Measurements from ENCODE around the gene DNAH9. TPM values are rescaled to one million over a fixed set of nuclear protein-coding genes. Genes with fewer than 3 reads are reported as not detected.

DNAH9 gene
- total RNA-seq, 4 donors from 2014 or later, result 0.98 to 1.9 (median 1.5) TPM

- WGBS, 2 donors, result 80 to 81% methylated on average over 5 of the region's 5 CpGs
- H3K4me1 ChIP-seq, result no peaks in the 10 kb centered on the region
- H3K27me3 ChIP-seq, result no peaks in the 10 kb centered on the region
- no peaks in the 10 kb centered on the region for H3K36me3 ChIP-seq
- DNase-seq (ENCODE audit: low spot score in 2 of 2), result no peak
- H3K4me3 ChIP-seq, result no peak overlapping the region
- H3K27ac ChIP-seq, result no peak overlapping the region
- H3K9me3 ChIP-seq, result no peaks in the 10 kb centered on the region
- TF ChIP-seq CTCF (IDR thresholded peaks at IDR 0.05) (no peak), EP300 (IDR thresholded peaks at IDR 0.05) (no peak), POLR2A (IDR thresholded peaks at IDR 0.05) (no peak)
These were observed 24.2 kb downstream of the DNAH9 start for GRCh38 chr17:11622492-11622891.

- Histone ChIP-seq H3K4me3 (no peak overlapping the region), H3K27me3 (no peaks in the 10 kb centered on the region), H3K27ac (no peak overlapping the region), H3K9me3 (no peaks in the 10 kb centered on the region), H3K36me3 (no peaks in the 10 kb centered on the region), H3K4me1 (no peaks in the 10 kb centered on the region)
- no peak for DNase-seq (ENCODE audit: low spot score in 2 of 2)
- TF ChIP-seq EP300 (IDR thresholded peaks at IDR 0.05) (no peak), CTCF (IDR thresholded peaks at IDR 0.05) (no peak), POLR2A (IDR thresholded peaks at IDR 0.05) (no peak)
- 60 to 75% methylated on average over 6 of the region's 6 CpGs for WGBS, 2 donors
These were observed 26.7 kb downstream of the DNAH9 start for GRCh38 chr17:11624976-11625375.

- 62 to 72% methylated on average over 3 of the region's 3 CpGs for WGBS, 2 donors
- no peak overlapping the region for H3K27ac ChIP-seq
- no peak overlapping the region for H3K4me3 ChIP-seq
- TF ChIP-seq EP300 (IDR thresholded peaks at IDR 0.05), result no peak
- TF ChIP-seq CTCF (IDR thresholded peaks at IDR 0.05), result no peak
- no peak for TF ChIP-seq POLR2A (IDR thresholded peaks at IDR 0.05)
- no peaks in the 10 kb centered on the region for H3K36me3 ChIP-seq
- H3K9me3 ChIP-seq, result no peaks in the 10 kb centered on the region
- no peaks in the 10 kb centered on the region for H3K27me3 ChIP-seq
- DNase-seq (ENCODE audit: low spot score in 2 of 2), result no peak
- H3K4me1 ChIP-seq, result no peaks in the 10 kb centered on the region
These were observed 27.6 kb downstream of the DNAH9 start for GRCh38 chr17:11625878-11626277.

- Histone ChIP-seq H3K27me3 (no peaks in the 10 kb centered on the region), H3K9me3 (no peaks in the 10 kb centered on the region), H3K4me3 (no peak overlapping the region), H3K4me1 (no peaks in the 10 kb centered on the region), H3K36me3 (no peaks in the 10 kb centered on the region), H3K27ac (no peak overlapping the region)
- TF ChIP-seq CTCF (IDR thresholded peaks at IDR 0.05) (no peak), POLR2A (IDR thresholded peaks at IDR 0.05) (no peak), EP300 (IDR thresholded peaks at IDR 0.05) (no peak)
- 93 to 94% methylated on average over 7 of the region's 7 CpGs for WGBS, 2 donors
- no peak for DNase-seq (ENCODE audit: low spot score in 2 of 2)
These were observed 29.2 kb downstream of the DNAH9 start for GRCh38 chr17:11627301-11627940.

- 45 to 55% methylated on average over 10 of the region's 10 CpGs for WGBS, 2 donors
- no peaks in the 10 kb centered on the region for H3K9me3 ChIP-seq
- no peak overlapping the region for H3K4me3 ChIP-seq
- TF ChIP-seq POLR2A (IDR thresholded peaks at IDR 0.05) (no peak), CTCF (IDR thresholded peaks at IDR 0.05) (no peak), EP300 (IDR thresholded peaks at IDR 0.05) (no peak)
- H3K4me1 ChIP-seq, result no peaks in the 10 kb centered on the region
- no peaks in the 10 kb centered on the region for H3K27me3 ChIP-seq
- no peak for DNase-seq (ENCODE audit: low spot score in 2 of 2)
- H3K36me3 ChIP-seq, result no peaks in the 10 kb centered on the region
- H3K27ac ChIP-seq, result no peak overlapping the region
These were observed 30.1 kb downstream of the DNAH9 start for GRCh38 chr17:11628374-11628773.
